SK-N-SH treated with all-trans-retinoic acid at 6 μM for 48 hours (cell line): Measurements from ENCODE around the gene EPB41L4A.

Experiments
- ATAC-seq: fragments of 200-7000 bp; cut with Tn5 transposase; 3 replicates; pipeline ENCODE4 v1.9.1; 2020; ENCODE audit warnings: mild to moderate bottlenecking, moderate library complexity
- ARNTL ChIP-seq: fragments of 450-650 bp; formaldehyde crosslinking; IDR thresholded peaks from 2 replicates; pipeline ENCODE4 v1.5.0; 2020; ENCODE audit warnings: low read depth, mild to moderate bottlenecking, moderate library complexity, borderline replicate concordance
- BACH2 ChIP-seq: fragments of 250-450 bp; sonication (Bioruptor Pico); IDR thresholded peaks from 2 replicates; pipeline ENCODE4 v1.9.0; 2021; ENCODE audit warnings: mild to moderate bottlenecking, borderline replicate concordance
- CSDC2 ChIP-seq: fragments of 250-450 bp; sonication (Bioruptor Pico); IDR thresholded peaks from 2 replicates; pipeline ENCODE4 v1.5.0; 2020; ENCODE audit warnings: mild to moderate bottlenecking, moderate library complexity
- CSRNP3 ChIP-seq: fragments of 250-450 bp; sonication (Bioruptor Pico); IDR thresholded peaks from 2 replicates; pipeline ENCODE4 v1.5.1; 2021; ENCODE audit warnings: mild to moderate bottlenecking, moderate library complexity
- ESRRG ChIP-seq: fragments of 250-450 bp; sonication (Bioruptor Pico); IDR thresholded peaks from 2 replicates; pipeline ENCODE4 v1.6.1; 2021; ENCODE audit warnings: mild to moderate bottlenecking
- GLIS3 ChIP-seq: fragments of 250-450 bp; sonication (Bioruptor Pico); IDR thresholded peaks from 2 replicates; pipeline ENCODE4 v1.5.0; 2020; ENCODE audit warnings: mild to moderate bottlenecking, moderate library complexity
- ISL1 ChIP-seq: fragments of 250-450 bp; sonication (Bioruptor Pico); IDR thresholded peaks from 2 replicates; pipeline ENCODE4 v2.1.2; 2022; ENCODE audit warnings: mild to moderate bottlenecking, moderate library complexity
- OSR1 ChIP-seq: fragments of 250-450 bp; sonication (Bioruptor Pico); IDR thresholded peaks from 2 replicates; pipeline ENCODE4 v1.8.0; 2022; ENCODE audit warnings: moderate library complexity, mild to moderate bottlenecking, inconsistent platforms
- PATZ1 ChIP-seq: fragments of 250-450 bp; sonication (Bioruptor Pico); IDR thresholded peaks from 2 replicates; pipeline ENCODE4 v1.8.0; 2020; ENCODE audit warnings: mild to moderate bottlenecking, moderate library complexity, borderline replicate concordance
- PPARA ChIP-seq: fragments of 250-450 bp; sonication (Bioruptor Pico); IDR thresholded peaks from 2 replicates; pipeline ENCODE4 v1.5.0; 2020; ENCODE audit warnings: mild to moderate bottlenecking, borderline replicate concordance
- RARB ChIP-seq: fragments of 250-450 bp; sonication (Bioruptor Pico); IDR thresholded peaks from 2 replicates; pipeline ENCODE4 v1.8.0; 2021; ENCODE audit warnings: mild to moderate bottlenecking, moderate library complexity
- SNAI2 ChIP-seq: fragments of 250-450 bp; sonication (Bioruptor Pico); IDR thresholded peaks from 2 replicates; pipeline ENCODE4 v1.5.0; 2020; ENCODE audit warnings: mild to moderate bottlenecking, moderate library complexity
- TCF4 ChIP-seq: fragments of 250-450 bp; sonication (Bioruptor Pico); IDR thresholded peaks from 2 replicates; pipeline ENCODE4 v1.8.0; 2021; ENCODE audit warnings: mild to moderate bottlenecking, moderate library complexity, borderline replicate concordance
- TOX ChIP-seq: fragments of 250-450 bp; sonication (Bioruptor Pico); IDR thresholded peaks from 2 replicates; pipeline ENCODE4 v1.8.0; 2021; ENCODE audit warnings: mild to moderate bottlenecking, moderate library complexity, borderline replicate concordance
- TSHZ2 ChIP-seq: fragments of 250-450 bp; sonication (Bioruptor Pico); IDR thresholded peaks from 2 replicates; pipeline ENCODE4 v1.5.0; 2020; ENCODE audit warnings: mild to moderate bottlenecking, moderate library complexity
- ZC3H10 ChIP-seq: fragments of 250-450 bp; sonication (Bioruptor Pico); IDR thresholded peaks from 2 replicates; pipeline ENCODE4 v1.5.1; 2021; ENCODE audit warnings: mild to moderate bottlenecking, moderate library complexity
- ZFP30 ChIP-seq: fragments of 450-650 bp; formaldehyde crosslinking; IDR thresholded peaks from 2 replicates; pipeline ENCODE4 v1.5.0; 2022; ENCODE audit warnings: mild to moderate bottlenecking, moderate library complexity
- ZNF565 ChIP-seq: fragments of 450-650 bp; formaldehyde crosslinking; conservative IDR thresholded peaks from 2 replicates; pipeline ENCODE4 v1.5.0; 2020; ENCODE audit warnings: low read depth, mild to moderate bottlenecking, moderate library complexity
- ZNF70 ChIP-seq: fragments of 450-650 bp; formaldehyde crosslinking; IDR thresholded peaks from 2 replicates; pipeline ENCODE4 v1.5.0; 2020; ENCODE audit warnings: mild to moderate bottlenecking, moderate library complexity
- ZNF8 ChIP-seq: fragments of 450-650 bp; formaldehyde crosslinking; IDR thresholded peaks from 2 replicates; pipeline ENCODE4 v1.5.0; 2020; ENCODE audit warnings: mild to moderate bottlenecking, moderate library complexity
- TF ChIP-seq, protein P1 (sequence below): fragments of 250-450 bp; sonication (Bioruptor Pico); IDR thresholded peaks from 2 replicates; pipeline ENCODE4 v1.5.1; 2020; ENCODE audit warnings: low read depth, mild to moderate bottlenecking, moderate library complexity

The EPB41L4A gene

DNA sequence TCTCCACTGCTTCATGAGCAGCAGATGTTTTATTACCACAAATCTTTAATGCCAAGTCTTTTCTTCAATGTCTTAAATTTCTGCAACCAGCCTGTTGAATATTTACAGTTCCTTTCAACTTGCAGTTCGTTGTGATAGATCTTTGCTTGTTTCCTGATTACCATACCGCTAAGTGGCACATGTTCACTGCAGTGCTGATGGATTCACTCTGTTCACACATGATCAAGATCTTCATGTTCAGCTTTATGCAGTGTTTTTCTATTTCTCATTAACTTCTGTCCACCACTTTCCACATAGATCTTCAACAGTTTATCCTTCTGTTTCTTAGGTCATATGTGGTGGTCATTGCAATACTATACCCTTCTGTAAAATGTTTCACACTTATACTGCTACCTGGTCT, 280.6 kb downstream of the EPB41L4A start:
- no peak for ATAC-seq
- TF ChIP-seq ZFP30 (no peak), BACH2 (CRISPR knock-in tag) (no peak), CSRNP3 (no peak), RARB (CRISPR knock-in tag) (no peak), ESRRG (CRISPR knock-in tag) (no peak), OSR1 (CRISPR knock-in tag) (no peak), ZC3H10 (no peak), ISL1 (no peak), PATZ1 (no peak), CSDC2 (no peak), PPARA (CRISPR knock-in tag) (no peak), ZNF8 (CRISPR knock-in tag) (no peak), ARNTL (CRISPR knock-in tag) (no peak), TOX (CRISPR knock-in tag) (no peak), SNAI2 (CRISPR knock-in tag) (no peak), TSHZ2 (CRISPR knock-in tag) (no peak), ZNF70 (CRISPR knock-in tag) (no peak), TCF4 (no peak), ZNF565 (CRISPR knock-in tag) (no peak)
- TF ChIP-seq, protein P1, sequence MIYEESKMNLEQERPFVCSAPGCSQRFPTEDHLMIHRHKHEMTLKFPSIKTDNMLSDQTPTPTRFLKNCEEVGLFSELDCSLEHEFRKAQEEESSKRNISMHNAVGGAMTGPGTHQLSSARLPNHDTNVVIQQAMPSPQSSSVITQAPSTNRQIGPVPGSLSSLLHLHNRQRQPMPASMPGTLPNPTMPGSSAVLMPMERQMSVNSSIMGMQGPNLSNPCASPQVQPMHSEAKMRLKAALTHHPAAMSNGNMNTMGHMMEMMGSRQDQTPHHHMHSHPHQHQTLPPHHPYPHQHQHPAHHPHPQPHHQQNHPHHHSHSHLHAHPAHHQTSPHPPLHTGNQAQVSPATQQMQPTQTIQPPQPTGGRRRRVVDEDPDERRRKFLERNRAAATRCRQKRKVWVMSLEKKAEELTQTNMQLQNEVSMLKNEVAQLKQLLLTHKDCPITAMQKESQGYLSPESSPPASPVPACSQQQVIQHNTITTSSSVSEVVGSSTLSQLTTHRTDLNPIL = no peak

DNA sequence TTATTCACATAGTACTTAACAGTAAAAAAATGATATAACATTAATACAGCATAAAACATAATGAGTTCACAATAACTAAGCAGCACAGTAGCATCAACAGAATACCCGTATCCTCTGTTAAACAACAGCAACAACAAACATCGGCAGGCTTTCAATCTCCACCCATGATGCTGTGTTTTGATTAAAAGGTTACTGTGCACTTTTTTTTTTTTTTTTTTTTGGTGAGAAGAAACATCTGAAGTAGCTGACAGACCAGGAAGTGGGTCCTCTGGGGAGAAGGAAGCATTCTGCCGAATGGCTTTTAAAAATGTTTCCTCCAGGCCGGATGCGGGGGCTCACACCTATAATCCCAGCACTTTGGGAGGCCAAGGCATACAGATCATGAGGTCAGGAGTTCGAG, 282.3 kb downstream of the EPB41L4A start:
- TF ChIP-seq ARNTL (CRISPR knock-in tag) = no peak
- no peak for TF ChIP-seq ZNF70 (CRISPR knock-in tag)
- no peak for TF ChIP-seq CSRNP3
- no peak for TF ChIP-seq OSR1 (CRISPR knock-in tag)
- TF ChIP-seq ESRRG (CRISPR knock-in tag) = no peak
- no peak for ATAC-seq

DNA sequence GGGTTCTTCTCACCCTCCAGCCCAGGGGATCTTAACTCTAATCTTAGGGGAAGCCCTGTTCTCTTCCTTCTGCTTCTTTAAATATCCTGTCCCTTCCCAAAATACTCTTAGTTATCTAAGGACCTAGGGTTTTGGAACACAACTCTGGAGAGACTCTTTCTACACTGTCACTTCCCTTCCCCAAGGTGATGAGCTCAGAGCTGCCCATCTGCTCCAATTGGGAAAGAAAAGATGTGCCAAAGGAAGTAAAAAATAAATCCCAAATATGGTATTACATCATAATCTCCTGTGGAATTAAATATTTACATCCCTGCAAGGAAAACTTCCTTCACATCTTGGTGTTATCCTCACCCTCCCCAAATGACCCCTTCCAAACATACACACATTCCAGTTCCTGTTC, 291.2 kb downstream of the EPB41L4A start:
- TF ChIP-seq ESRRG (CRISPR knock-in tag) = no peak
- no peak for TF ChIP-seq TCF4
- TF ChIP-seq TSHZ2 (CRISPR knock-in tag) = no peak
- TF ChIP-seq BACH2 (CRISPR knock-in tag) = no peak
- no peak for TF ChIP-seq GLIS3 (CRISPR knock-in tag)
- TF ChIP-seq ZNF70 (CRISPR knock-in tag) = no peak
- TF ChIP-seq ARNTL (CRISPR knock-in tag) = no peak
- no peak for TF ChIP-seq CSRNP3
- no peak for ATAC-seq
